Fibroblast of skin of back (primary cell): Measurements from ENCODE around the gene C1orf94. TPM values are rescaled to one million over a fixed set of nuclear protein-coding genes. Genes with fewer than 3 reads are reported as not detected.

Source experiments
- DNase-seq: peaks from one replicate; pipeline ENCODE4 v3.0.0-alpha.2; 2013
- polyA plus RNA-seq, 2 experiments: library from polyadenylated mRNA; unstranded; fragments of 120-200 nt; gene quantifications; one replicate each; pipeline ENCODE4 v1.2.1, GENCODE V29; 2013; ENCODE audit not compliant: insufficient read length in 2 of 2

The C1orf94 gene, protein sequence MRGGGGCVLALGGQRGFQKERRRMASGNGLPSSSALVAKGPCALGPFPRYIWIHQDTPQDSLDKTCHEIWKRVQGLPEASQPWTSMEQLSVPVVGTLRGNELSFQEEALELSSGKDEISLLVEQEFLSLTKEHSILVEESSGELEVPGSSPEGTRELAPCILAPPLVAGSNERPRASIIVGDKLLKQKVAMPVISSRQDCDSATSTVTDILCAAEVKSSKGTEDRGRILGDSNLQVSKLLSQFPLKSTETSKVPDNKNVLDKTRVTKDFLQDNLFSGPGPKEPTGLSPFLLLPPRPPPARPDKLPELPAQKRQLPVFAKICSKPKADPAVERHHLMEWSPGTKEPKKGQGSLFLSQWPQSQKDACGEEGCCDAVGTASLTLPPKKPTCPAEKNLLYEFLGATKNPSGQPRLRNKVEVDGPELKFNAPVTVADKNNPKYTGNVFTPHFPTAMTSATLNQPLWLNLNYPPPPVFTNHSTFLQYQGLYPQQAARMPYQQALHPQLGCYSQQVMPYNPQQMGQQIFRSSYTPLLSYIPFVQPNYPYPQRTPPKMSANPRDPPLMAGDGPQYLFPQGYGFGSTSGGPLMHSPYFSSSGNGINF
- polyA plus RNA-seq (2013, experiment 1 of 2; ENCODE audit: insufficient read length): 0.55 TPM
- 0.19 TPM for polyA plus RNA-seq (2013, experiment 2 of 2; ENCODE audit: insufficient read length)

DNA sequence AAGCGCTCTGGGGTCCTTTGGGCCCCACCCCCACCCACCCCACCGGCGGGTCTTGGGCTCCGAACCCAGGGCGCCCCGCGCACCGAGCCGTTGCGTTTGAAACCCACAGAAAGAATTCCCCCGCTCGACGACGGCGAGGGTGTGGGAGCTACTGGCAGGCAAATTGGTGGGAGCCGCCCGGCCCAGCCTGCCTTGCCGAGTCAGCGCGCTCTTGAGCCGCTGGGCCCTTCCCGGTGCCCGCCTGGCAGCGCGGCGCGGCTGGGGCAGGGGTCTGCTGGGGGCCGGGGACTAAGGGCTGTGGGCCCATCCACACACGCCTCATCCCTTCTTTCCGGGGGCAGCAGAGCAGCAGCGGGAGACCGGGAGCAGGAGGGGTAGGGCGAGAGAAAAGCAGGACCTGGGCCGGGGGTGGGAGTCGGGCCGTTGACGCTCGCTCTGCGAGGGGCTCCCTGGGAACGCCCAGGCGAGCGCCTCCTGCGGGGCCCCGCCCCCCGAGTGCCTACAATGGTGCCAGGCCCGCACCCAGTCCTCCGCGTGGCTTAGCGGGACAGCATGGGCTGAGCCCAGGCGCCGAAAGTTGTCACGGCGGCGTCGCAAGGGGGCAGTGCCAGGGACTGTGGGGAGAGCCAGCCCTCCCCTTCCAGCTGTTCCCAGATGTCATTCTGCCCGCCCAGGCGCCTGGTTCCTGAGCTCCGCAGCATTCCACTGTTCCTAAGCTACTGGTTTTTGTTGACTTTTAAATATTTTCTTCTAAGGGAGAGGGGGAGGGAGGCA is at the start of gene C1orf94:
TSS of gene C1orf94 (plus strand) at position 78 of the 774 bp plus-strand sequence. CDS start 883 bp downstream, outside the sequence.
- DNase-seq: peak; percentile 5

DNA sequence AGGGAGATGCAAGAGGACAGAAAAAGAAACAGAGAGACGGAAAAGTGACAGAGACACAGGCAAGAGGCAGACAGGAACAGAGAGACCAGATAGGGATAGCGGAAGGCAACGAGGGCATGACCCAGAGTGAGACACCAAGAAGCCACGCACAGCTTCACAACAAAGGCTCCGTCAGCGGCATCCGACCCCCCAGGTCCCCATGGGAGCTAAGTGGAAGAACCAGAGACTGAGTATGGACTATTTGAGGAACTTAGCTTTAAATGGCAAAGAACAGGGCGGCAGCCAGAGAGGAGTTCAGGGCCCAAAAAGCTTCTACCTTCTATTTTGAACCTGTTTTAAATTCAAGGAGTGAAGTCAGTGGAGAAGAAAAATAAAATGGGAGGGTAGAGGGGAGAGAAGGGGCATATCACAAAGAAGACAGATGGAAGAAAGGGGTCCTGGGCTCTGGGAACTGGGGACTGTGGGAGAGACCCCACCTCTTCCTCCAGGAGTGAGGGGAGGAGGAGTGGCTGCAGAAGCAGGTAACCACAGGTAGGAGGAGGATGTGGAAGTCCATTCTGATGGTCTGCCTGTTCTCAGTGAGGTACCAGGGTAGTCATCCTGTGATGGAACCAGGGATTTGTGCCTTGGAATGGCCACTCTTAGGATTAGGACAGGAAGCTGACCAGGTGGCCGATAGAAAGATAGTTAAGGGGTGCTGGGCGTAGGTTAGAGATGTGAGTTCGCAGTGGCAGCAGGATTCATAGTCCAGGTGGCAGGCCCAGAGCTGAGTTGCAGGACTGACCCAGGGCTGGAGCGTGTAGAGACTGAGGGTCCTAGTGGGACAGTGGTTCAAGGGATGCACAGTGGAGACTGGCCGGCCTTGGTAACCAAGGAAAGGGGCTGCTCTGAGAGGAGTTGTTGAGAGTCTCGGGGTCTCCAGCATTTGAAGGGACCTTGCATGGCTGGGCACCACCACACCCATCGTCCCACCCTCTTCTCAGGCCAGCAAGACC is 49.4 kb upstream of the C1orf94 start:
- DNase-seq: peak; percentile 46

DNA sequence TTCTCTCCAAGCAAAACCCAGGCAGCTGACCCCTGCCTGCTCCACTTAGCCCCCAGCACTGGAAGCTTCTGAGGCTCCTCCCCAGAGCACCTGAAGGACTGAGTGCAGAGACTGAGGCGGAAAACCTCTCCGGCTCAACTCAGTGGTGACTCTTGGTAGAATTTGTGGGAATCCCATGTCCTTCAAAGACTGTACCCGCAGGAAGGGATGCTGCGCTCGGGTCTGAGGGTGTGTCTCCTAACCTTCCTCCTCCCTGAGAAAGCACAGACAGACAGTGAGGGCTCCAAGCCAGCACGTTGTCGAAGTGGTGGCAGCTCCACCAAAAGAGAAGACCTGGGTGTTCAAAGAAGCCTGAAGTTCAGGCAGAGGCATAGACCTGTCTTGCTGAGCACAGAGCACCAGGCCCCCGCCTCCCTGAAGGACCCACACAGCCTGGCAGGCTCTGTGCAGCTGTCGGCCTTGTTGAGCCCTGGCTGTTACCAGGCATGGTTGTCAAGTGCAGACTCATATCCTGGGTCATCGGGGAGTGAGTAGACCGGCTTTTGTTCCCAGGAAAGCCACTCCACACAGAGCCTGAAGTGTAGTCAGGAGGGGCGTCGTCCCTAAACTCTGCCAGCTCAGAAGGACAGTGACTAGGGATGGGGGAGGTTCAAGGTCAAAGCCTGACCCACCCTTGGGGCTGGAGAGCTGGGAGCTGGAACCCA is 48.4 kb upstream of the C1orf94 start:
- DNase-seq: peak; percentile 18

DNA sequence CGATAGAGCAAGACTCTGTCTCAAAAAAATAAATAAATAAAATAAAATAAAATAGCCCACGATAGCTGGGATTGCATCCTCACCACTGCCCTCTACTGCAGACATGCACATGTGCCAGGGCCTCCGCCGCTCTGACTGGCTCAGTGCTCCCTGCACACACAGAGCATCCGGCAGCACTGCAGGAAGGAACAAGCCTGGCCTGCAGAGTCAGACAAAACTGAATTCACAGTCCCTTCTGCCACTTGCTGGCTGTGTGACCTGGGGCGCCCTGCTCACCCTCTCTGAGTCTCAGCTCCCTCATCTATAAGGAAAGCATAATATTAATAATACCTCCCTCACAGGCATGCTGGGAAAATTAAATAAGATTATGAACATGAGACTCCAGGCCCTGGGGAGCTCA is 47.1 kb upstream of the C1orf94 start:
- no peak for DNase-seq

DNA sequence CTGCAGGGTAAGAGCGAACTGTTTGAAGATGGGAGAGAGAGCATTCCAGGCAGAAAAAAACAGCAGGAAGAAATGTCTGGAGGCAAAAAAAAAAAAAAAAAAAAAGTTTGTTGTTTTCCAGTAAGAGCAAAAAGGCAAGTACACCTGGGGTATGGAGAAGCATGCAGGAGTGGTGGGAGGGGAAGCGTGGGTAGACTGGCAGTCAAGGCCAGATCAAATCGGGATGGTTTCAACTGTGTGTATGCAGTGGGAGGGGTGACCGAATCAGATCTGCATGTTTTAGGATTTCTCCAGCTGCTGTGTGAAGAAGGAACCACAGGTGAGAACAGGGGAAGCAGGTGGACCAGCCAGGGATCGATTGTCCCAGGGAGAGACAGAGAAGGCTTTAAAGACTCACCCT is 46.4 kb upstream of the C1orf94 start:
- no peak for DNase-seq

DNA sequence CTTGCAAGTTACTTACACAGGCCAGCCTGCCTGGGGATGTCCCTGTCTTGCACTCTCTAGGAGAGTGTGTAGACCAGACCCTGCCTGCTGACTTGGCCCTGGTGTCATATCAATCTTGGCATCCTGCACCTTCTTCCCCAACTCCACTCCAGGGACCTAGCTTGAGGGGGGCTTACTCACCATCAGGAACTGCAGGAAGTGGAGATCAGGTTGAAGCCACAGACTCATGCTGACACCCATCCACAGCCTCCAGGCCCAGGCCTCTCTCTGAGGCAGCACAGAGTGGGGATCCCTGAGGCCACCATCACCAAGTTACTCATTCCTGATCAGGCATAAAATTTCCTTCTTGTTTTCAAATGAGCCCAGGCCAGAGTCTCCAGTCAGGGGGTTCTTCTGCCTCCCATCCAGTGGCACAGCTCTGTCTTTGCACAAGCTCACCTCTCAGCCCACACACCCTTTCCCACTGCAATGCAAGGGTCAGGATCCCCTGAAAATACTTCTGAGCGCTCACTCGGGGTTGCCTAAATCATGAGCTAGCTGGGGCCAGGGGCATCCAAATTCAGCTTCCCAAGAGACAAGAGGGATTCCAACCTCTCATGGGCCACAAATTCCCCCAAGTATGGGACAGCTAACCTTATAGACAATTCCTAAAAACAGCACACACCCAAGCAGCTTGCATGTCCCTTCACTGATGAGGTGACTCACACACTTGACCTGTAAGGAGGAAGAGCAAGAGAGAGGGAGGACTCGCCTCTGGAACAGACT is 45.1 kb upstream of the C1orf94 start:
- no peak for DNase-seq

DNA sequence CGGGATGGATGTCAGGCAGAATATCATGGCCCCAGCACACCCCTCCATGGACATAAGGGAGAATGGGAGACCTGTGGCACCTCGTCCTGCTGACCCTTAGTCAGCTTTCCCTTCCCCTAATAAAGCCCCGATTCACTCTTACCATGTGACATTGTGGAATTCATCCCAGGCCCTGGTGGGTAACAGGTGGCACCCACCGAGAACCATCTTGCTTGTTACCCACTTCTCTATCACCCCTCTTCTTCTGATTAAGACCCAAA is 44.6 kb upstream of the C1orf94 start:
- no peak for DNase-seq

DNA sequence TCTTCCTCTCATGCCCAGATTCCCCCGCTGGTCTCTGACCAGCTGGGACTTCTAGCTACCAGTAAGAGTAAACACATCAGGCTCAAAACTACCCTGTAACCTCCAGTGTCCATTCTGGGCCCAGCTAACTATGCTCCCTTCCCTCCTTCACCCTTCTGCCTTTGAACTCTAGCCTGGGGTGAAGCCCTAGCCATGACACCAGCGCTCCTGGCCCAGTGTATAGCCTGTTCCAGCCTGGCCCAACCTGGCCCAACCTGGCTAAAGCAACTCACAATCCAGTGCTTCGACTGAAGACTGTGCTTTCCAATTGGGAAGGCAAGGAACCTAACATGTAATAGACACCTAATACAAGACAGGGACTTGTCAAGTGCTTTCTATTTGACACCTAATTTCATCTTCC is 39.3 kb upstream of the C1orf94 start:
- no peak for DNase-seq

DNA sequence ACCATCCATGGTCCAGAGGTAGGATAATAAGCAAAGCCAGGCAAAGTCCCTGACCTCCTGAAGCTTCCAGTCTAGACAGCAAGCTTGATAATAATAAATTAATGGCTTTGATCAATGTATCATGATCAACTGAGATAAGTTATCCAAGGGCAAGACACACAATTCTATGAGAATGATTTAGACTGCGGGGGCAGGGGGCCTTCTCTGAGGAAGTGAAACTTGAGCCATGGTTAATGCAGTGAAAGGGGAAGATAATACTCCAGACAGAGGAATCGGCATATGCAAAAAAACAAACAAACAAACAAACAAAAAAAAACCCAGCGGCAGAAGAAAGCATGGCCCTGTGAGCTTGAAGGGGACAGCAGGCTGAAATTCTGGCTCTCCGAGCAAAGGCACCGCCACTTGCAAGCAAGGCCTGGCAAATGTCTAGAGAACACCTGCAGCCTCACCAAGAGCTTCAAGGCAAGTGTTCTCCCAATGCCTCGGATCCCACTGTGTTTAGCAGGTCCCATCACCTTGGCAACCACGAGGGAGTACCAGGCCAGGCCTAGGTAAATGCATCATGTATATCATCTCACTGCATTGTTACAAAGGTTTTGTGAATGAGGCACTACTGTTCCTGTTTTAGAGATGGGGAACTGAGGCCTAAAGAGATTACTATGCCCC is 36.6 kb upstream of the C1orf94 start:
- no peak for DNase-seq

DNA sequence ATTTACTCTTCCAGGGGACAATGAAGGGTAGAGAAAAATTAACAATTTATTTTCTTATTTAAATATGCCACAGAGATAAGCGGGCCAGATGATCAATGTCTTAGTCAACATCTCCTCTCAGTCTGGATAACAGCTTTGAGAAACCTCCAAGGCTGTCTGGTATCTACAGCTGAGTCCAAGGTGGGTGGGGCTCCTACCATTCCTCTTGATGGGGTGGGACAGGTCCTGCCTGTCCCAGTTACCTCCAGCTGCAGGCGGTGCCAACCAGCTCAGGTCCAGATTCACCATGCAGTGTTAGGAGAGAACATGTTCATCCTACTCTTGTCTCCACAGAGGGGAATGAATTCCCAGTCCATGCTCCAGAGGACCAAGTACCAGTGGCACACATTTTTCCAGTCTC is 32.7 kb upstream of the C1orf94 start:
- DNase-seq: no peak

DNA sequence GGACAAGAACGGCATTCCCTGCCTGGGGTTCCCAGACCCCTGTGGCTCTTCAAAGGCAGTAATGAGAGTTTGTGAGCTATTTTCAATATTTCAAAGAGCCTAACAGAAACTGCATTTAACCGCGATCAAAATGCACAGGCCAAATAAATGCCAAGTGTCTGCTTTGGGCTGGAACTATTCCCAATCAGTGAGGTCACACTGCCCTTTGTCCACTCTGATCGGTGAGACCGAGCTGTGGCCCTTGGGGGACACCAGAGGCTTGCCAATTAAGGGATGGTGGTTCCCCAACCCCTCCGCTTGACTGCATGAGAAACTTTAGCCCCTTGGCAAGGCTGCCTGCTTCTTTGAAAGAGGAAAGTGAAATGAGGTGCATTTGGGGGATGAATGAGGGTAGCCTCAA is 31.9 kb upstream of the C1orf94 start:
- DNase-seq: no peak

DNA sequence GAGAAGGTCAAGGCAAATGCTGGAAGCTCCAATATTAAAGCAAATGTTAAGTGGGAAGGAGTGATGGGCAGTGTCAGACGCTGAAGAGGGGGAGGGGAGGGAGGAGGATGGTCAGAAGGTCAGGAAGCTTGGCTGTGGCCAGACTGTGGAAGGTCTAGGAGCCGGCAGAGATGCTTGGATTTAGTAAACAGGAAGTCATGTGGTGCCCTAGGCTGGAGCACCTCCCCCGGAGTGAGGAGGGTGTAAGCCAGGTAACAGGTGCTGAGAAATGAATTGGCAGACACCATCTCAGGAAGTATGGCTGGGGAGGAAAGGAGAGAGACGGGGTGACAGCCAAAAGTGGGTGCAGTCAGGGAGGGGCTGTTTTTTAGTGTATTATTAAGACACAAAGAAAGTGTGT is 29.4 kb upstream of the C1orf94 start:
- DNase-seq: no peak

DNA sequence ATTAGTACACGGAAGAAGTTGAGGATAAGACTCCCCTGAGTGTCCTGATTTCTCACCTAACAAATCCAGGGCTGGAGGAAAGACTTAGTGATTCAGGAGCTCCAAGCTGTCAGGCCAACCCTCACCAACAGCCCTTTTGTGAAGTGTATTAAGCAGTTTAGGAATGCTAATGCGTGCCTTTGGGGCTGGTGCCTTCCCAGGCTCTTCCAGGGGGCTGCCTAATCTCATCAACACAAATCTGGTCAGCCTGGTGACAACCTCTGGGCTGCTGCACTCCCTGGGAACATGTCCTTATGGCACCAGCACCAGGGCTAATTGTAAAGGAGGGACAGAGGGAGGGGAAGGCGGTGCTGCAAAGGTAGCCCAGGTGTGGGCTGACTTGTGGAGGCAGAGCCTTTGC is 27.2 kb upstream of the C1orf94 start:
- peak; percentile 12 for DNase-seq

DNA sequence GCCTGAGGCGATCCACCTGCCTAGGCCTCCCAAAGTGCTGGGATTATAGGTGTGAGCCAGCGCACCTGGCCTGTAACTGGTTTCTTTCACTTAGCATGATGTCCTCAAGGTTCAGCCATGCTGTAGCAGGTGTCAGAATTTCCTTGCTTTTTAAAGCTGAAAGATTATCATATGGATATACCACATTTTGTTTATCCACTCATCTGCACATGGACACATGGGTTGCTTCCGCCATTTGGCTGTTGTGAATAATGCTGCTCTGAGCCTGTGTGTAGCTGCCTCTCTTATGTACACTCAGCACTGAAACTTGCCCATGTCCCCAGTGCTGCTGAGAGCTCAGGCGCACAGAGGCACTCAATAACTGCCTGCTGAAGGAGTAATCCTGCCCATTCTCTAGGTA is 23.5 kb upstream of the C1orf94 start:
- no peak for DNase-seq

DNA sequence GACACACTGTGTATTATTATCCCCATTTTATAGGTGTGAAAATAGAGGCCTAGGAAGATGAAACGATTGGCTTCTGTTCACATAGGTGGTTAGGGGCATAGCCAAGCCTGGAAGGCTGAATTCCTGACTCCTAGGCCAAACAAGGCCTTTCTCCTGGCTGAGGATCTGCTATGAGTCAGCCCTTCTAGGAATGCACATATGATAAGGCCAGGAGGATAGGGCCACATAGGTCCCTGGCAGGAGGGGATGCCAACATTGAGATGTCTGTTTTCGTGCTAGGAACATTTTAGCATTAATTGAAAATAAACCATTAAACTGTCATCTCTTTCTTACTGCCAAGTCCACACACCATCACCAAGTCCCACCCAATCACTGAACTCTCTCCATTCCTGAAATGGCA is 20.8 kb upstream of the C1orf94 start:
- DNase-seq: peak; percentile 58

DNA sequence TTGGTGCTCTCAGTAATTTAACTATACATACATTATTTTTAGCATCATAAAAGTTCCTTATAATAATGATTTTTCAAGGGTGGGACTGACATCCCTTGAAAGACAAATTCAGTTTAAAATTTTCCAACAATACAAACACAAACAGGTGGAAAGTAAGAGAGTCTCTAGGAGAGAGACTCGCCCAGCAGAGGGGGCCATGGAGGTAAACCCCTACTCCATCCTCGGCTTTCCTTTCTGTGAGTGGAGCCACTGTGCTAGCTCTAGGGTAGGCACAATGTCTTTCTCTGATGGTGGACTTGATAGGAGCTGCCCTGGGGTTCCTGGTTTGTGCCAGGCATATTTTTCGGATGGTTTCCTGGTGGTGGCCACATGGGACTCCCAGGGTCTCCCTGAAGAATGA is 20.0 kb upstream of the C1orf94 start:
- DNase-seq: no peak

DNA sequence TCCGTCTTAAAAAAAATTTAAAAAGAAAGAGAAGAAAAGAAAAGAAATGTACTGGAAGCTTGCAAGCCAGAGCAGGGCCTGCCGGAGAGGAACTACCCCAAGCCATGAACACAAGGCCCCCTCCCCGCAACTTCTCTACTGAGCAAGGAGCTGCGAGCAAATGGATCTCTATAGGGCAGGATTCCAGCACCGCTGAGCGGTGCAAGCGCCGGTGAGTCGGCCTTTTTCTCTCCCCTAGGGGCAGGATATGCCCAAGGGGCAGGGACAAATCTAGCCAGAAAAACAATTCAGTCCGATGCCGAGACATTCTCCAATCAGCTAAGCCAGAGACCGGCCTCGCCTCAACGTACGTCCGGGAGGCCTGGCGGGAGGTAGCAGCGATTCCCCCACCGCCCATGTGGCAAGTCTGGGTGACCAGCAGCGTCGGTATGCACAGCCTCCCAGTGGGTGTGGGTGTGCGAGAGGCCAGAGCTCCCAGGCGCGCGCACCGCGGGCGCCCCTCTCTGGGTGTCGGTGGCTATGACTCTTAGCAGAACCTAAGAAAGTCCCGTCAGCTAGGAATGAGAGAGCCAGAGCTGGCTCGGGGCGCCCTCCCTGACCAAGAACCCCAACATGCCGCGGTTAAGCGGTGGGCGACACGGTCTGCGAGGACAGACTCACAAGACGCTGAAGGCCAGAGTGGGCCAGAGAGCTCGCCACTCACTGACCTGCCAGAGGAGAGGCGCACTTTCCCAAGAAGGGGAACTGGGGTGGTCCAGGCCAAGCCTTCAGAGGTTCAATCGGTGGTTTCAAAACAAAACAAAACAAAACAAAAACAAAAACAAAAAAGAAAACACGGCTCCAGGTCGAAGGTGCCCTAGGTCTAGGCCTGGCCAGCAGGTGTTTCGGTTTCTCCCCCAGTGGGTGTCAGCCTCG is 13.6 kb upstream of the C1orf94 start:
- peak; percentile 99 for DNase-seq

DNA sequence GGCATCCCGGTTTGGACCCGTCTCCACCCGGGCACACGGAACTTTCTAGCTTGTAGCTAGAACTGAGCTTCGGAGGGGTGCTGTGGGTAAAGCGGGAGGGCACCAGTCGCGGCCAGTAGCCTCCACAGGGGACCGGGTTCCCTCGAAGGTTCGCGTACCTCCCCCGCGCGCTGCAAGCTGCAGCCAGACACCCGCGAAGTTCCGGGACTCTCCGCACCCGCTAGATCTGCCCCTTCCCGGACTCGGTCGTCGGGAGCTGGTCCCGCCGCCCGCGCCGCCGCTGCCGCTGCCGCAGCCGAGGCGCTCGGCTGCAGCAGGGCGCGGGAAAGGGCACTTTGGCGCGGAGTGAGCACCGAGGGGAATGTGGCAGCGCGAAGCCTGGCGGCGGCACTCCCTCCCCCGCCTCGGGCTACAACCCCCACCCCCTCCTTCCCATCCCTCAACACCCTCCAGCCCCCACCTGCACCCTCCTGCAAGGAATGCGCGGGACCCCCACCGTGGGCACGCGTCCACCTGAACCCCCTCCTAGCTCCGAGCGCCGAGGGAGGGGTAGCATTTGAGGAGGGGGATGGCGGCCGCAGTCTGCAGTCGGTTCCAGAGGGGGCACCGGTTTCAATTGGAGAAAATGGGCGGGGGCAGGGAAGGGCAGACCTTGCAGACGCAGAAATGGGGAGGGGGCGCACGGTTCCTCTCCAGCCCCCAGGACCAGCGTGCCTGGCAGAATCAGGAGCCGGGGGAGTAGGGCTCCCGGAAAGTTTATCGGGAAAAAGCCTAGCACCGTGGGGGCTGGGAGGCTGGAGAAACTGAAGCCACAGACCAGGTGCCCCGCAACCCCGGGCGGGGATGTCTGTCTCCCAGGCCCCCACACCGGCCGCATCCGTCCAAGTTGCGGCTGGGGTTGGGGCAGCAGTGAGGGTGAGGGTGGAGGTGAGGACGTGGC is 12.6 kb upstream of the C1orf94 start:
- DNase-seq: peak; percentile 32
